GM12873 (cell line): ENCODE results near the gene ZNF169.
A peak's percentile ranks its signal among the peaks of the same experiment; 100 is the strongest.

Experiments used
- TF ChIP-seq, protein P1 (sequence below): IDR thresholded peaks from 2 replicates; pipeline ENCODE4 v1.5.1; 2012; ENCODE audit warnings: low read depth, mild to moderate bottlenecking, moderate library complexity, low read length, control low read depth; ENCODE audit not compliant: insufficient read depth; ENCODE audit errors: missing control alignments

ZNF169 gene

DNA sequence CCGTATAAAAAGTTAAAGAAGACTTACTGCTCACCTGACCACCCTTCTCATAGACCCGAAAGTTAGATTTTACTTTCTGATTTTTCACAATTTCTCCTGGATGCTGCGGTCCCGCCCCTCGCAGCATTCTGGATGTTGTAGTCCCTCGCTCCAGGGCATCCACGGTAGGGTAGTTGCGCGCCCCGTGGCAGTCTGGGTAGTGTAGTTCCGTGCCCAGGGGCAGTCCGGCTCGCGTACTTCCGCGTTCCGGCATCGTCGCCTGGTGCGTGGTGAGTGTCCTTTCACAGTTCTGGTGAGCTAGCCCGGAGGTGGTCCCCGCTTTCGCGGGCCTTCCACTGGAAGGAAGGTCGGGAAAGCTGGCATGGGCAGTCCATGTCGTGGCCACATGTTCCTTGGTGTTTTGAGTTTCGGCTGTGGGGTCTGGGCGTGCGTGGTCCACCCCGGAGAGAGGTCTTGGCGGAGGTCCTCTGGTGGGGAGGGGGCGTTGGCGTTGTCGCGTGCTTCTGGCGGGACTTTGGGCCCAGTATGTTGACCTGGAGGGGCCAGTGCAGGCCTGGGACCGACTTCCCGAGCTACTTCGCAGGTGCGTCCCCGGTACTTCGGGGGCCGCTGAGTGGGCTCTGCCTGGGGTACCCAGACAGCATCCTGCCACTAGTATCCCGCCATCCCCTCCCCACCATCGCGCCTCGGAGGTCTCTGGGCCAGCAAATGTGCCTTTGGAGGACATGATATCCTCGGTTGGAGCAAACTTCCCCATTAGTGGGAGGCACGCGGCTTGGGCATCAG is at the start of gene ZNF169:
TSS of gene ZNF169 (plus strand) at position 222 of the 786 bp plus-strand sequence. CDS start 19,515 bp downstream, outside the sequence.
- TF ChIP-seq, protein P1, sequence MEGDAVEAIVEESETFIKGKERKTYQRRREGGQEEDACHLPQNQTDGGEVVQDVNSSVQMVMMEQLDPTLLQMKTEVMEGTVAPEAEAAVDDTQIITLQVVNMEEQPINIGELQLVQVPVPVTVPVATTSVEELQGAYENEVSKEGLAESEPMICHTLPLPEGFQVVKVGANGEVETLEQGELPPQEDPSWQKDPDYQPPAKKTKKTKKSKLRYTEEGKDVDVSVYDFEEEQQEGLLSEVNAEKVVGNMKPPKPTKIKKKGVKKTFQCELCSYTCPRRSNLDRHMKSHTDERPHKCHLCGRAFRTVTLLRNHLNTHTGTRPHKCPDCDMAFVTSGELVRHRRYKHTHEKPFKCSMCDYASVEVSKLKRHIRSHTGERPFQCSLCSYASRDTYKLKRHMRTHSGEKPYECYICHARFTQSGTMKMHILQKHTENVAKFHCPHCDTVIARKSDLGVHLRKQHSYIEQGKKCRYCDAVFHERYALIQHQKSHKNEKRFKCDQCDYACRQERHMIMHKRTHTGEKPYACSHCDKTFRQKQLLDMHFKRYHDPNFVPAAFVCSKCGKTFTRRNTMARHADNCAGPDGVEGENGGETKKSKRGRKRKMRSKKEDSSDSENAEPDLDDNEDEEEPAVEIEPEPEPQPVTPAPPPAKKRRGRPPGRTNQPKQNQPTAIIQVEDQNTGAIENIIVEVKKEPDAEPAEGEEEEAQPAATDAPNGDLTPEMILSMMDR: no peak

DNA sequence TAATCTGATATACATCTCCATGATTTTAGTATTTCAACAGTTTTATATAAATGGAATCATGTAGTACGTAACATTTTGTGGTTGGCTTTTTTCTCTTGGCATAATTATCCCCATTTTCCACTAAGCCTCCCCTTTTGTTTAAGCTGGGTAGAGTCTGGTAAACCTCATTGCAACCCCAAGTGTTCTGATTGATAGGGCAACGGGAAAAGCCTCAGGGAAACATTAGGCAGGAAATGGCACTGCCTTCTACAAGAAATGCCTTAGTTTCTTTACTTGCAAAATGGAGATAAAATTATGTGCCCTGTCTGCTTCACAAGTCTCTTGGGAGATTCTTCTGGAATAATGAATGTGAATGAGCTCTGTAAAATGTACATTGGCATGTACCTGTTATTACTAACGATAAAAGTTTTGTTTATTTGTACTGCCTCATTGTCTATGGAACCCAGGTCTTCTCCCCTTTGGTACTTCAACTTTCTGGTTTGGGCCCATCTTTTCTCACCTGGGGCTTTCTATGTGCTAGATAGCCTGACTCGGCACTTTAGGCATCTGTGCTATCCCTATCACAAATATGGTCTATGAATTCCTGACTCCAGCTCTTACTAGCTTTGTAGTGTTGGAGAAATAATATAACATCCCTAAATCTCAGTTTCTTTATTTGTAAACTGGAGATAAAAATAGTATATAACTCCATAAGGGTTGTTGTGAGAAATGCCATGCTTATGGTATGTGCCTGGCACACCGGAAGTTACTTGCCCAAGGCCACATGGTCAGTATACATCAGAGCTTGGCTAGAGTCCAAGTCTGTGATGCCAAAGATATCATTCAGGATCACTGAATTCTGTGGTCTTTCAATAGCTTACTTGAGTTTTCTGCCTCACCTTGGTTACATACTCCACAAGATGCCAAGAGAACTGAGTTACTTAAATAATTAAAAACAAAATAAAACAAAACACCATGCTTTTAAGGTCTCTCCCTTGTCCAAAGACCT is 48.2 kb upstream of the ZNF169 start:
- TF ChIP-seq, protein P1: no peak

DNA sequence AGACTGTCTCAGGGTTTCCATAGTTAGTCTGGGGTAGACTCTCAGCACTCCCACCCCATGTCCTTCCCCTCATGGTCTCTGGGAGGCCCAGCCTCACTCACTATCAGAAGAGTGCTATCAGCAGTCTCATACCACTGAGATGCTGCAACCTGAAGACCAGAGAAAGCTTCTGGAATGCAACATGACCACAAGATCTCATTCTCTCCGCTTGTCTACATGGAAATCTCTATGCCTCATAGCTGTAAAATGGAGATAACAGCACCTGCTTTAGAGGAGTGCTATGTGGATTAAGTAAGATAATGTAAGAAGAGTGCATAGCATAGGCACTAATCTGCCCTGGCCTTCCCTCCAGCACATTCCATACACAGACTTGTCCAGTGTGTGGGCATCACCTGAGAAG is 47.0 kb upstream of the ZNF169 start:
- TF ChIP-seq, protein P1: no peak

DNA sequence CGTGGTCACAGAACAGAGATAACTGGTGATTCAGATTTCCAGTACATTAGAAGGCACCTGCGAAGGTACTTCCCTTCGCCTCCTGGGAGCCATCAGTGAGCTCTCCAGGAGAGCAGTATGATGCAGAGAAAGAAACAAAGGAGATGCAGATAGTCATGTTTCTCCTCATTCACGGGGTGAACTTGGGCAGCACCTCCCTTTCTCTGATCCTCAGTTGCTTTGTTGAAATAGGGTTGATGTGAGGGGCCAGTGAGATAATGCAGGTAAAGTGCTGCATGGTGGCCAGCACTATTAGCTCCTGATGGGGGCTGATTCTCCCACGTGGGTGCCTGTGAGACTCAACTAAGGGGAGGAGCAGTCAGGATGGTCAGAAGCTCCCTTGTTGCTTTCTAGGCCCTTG is 46.6 kb upstream of the ZNF169 start:
- TF ChIP-seq, protein P1: no peak

DNA sequence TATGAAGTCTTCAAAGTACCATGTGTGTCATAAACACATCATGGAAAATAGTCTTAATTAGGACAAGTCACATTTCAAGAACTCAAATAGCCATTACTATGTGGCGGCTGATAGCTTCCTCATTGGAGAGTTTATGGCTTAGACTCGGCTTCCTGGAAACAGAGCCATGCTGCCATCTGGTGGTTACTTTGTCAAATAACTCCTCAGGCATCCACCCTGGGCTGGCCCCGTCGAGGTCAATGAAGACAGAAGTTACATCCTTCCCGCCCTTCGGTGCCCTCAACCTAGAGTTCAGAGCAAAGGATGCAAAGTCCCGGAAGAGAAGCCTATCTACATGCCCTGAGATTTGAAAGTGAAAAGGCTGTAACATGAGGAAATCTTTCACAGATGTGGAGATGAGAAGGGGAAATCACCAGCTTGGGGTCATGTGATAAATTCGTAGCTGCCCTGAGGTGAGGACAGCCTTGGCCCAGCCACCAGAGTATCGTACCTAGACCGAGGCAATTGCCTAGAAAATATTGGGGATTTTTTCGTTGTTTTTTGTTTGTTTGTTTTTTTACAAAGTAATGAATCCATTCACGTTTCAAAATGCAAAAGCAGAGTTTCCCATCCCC is 45.5 kb upstream of the ZNF169 start:
- TF ChIP-seq, protein P1: peak; percentile 77

DNA sequence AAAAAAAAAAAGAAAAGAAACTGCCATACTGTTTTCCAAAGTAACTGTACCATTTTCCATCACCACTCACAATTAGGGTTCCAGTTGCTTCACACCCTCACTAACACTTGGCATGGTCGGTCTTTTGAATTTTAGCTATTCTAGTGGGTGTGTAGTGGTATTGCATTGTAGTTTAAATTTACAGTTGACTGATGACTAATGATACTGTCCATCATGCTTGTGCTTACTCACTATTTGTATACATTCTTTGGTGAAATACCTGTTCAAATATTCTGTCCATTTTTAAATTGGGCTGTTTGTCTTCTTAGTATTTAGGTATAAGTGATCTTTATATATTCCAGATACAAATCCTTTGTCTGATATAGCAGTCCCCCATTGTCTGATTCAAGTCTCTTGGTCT is 36.2 kb upstream of the ZNF169 start:
- TF ChIP-seq, protein P1: no peak
